DMS53 treated with DMSO at 0.1 percent for 48 hours (cell line): ENCODE results near the gene GLT8D1.

Experiments
- DNase-seq: peaks from one replicate; lab custom pipeline; 2025; ENCODE audit not compliant: unreplicated experiment; lab: John Stamatoyannopoulos, UW

GLT8D1 gene

GRCh38 chr3:52712291-52713212, 7.0 kb upstream of the GLT8D1 start:
- DNase-seq: no peak

DNA sequence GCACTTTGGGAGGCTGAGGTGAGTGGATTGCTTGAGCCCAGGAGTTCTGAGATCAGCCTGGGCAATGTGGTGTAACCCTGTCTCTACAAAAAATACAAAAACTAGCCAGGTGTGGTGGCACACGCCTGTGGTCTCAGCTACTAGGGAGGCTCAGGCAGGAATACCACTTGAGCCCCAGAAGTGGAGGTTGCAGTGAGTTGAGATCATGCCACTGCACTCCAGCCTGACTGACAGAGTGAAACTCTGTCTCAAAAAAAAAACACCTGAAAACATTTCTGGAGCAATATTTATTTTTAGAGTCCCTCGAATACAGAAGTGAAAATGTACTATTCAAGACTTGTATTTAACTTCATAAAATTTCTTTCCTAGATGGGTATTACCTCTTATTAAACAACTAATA, 4.9 kb upstream of the GLT8D1 start:
- no peak for DNase-seq

- no peak for DNase-seq
Observed at GRCh38 chr3:52707585-52707984, 2.0 kb upstream of the GLT8D1 start.

DNA sequence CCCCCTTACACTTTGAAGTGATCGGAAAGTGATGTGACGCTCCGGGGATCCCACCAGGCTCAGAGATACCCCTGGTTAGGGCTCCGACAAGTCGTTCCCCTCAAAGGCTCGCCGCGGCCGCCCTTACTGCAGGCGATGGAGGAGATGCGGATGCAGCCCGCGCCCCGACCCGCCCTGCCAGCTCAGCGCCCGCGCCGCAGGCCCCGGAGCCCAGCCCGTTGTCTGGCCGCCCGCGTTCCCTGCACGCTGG, 228 bp downstream of the GLT8D1 start:
- no peak for DNase-seq

DNA sequence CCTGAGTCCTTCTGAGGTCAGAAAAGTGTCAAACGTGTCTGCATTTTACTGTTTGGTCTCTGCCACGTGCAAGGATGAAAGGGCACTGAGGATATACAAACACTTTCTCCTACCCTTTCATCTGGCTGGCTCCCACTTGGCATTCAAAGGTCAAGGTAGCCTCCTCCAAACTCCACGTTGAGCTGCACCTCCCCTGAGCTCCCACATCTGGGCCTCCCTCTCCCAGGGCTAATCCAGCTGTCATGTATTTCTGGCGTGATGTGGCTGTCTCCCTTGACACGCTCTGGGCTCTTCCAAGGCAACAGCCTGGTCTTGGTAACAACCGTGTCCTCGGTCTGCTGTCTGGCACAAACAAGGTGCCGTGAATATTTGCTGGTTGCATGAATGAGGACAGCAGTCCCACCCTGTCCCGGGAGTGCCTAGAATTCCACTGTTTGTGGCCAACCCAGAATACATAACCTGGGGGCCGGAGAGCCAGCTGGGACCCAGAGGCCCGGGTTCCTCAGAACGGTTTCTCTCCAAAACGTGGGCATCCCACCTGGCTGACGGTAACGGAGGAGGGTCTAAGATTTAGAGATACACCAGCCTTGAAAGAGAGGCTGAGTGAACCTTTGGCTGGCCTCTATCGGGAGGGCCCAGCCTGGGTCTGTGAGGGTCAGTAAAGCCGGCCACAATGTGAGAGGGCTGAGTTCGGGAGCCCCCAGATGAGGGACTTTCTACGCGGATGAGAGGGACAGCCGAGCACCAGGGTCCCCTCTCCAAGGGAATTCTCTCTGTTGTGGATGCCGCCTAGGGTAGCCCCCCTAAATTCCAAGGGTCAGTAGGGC, 767 bp downstream of the GLT8D1 start:
- DNase-seq: no peak

GRCh38 chr3:52703341-52703740, 2.2 kb downstream of the GLT8D1 start:
- no peak for DNase-seq

GRCh38 chr3:52697632-52697965, 8.0 kb downstream of the GLT8D1 start:
- no peak for DNase-seq

GRCh38 chr3:52696830-52697631, 8.6 kb downstream of the GLT8D1 start:
- no peak for DNase-seq

DNA sequence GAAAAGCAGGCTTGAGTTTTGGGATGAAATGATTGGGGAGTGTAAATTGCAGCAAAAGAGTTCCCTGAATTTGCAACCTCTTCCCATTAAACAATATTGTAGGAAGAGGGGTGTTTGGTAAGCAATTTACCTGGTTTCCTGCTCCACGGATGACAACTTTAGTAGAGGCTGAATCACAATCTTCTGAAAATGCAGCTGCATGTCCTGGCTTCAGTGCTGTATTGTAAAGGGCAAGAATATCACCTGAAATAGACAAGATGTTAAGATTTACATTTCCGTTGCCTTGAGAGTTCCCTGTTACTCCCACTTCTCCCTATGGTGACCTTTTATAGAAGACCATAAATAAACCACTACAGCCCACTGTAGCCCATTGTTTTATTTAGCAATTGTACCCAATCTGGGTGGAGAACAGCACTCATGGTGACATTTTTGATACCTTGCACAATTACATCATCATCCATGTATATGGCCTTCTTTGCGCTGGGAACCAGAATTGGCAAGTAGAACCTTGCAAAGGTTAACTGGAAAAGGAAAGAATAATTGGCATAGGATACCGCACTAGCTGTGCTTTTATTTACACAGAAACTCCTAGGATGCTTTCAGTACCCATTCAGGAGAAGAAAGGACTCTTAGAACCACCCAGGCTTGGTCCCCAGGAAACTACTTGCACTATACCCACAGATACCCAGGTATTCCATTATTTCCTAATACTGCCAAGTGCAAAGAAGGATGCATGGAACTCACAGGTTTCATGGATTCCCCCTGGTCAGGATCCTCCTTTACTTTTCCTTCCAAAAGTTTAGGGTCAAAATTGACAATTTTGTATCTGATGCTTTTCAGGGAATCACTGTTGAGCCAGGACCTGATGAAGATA, 9.6 kb downstream of the GLT8D1 start:
- no peak for DNase-seq

DNA sequence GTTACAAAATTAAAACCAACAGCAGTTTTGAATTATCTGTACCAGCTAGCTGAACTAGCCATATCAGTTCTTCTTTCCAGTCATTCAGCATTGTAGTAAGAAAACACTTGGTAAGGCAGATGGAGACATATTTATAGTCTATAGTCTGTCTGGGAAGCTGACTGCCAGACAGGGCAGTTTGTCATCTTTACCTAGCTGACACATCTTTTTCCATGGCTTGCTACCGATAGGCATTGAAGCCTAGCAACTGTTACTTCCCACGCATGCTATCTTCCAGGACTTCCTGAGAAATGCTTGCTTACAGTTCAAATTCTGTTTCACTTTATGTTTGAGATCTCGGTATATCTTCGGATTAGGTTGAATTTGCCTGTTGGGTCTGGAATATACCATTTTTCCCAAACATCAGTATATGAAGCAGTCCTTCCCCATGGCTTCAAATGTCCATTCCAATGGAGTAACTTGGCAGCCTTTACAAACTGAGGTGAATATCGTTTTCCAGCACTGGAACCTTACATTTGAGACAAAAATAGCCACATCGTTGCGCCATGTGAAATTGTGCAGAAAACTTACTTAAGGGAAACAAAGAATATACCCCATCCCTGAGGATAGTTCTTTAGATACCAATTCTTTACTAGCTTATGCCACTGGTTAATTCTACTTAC, 10.9 kb downstream of the GLT8D1 start:
- no peak for DNase-seq

- no peak for DNase-seq
Observed at GRCh38 chr3:52693071-52693470, 12.5 kb downstream of the GLT8D1 start.

DNA sequence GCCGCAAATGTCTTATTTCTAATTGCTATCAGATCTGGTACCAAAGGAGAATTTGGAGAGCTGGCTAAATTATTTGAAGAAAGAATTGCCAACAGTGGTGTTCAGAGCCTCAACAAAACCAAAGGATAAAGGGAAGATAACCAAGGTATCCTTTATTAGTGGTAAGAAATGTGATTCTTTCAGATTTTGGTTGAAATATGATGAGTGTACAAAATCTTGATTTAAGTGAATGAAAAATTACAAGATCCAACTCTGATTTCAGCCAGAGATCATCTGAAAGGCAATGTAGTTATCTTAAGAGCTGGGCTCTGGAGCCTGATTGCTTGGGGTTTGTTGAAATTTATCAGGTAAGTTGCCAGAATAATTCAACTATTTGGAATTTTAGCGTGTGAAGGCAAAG, 15.0 kb downstream of the GLT8D1 start:
- no peak for DNase-seq

DNA sequence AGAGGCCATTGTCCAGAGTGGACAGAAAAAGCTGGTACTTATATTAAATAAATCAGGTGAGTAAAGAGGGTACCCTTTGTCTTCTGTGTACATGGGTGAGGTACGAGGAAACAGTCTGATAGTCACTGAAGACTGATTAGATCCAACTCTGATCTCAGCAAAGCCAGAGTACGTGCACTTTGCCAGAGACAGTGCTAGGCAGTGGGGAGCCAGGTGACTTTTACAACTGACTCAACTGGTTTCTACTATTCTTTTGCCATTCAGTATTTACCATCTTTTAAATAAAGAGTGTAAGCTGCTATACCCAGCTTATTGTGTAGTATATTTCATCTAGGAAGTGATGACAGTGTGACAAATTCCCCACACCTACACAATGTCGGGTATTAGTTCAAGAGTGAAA, 16.4 kb downstream of the GLT8D1 start:
- no peak for DNase-seq

DNA sequence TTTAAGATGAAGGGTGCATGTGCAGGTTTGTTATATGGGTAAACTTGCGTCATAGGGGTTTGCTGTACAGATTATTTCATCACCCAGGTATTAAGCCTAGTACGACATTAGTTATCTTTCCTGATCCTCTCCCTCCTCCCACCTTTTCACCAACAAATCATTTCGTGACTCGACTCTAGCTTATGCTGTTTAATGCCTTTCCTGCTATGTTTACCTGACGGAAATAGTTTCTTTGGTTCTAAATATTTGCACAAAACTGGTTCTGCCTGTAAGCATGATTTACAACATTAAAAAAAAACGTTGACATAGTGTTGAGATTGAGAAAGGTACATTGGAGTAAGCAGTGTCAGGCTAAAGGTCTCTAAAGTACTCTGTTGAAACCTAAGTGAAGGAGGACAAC, 17.3 kb downstream of the GLT8D1 start:
- no peak for DNase-seq

DNA sequence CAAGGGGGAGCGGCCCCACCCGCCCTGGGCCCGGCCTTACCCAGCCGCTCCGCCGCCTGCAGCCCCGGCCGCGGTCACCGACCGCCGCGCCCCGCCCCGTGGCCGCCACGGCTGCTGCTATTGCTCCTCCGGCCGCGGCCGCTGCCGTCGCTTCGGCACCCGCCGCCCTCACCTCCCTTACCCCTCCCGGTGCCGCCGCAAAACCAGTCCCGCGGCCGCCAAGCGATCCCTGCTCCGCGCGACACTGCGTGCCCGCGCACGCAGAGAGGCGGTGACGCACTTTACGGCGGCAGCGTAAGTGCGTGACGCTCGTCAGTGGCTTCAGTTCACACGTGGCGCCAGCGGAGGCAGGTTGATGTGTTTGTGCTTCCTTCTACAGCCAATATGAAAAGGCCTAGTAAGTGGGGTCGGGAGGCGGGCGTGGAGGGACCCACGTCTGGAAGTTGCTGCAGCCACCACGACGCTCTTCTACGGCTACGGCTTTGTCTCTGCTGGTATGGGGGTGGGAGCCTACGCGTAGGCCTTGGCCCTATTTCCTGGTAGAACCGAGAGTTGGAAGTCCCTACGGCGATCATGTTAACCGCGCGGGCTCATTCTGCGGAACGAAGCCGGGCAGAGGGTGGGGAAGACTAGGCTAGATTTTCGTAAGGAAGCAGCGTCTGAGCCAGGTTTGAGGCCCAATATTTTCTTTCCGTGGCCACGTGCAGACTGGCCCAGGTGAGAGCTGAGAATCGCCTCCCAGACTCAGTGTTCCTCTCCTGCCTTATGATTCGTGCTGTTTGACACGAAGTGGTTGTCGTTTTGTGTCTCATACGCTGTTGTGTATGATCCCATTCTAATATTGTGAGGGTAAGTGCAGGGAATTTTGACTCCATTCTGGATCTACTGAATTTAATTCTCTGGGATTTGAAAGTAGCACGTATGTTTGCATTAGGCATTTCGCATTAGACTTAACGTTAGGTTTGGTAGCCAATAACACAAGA, 19.6 kb downstream of the GLT8D1 start, which contains the start of the genes GNL3 and PBRM1:
Gene GNL3 (plus strand): TSS at position 324 of the 983 bp plus-strand sequence. CDS start 61 bp downstream, at position 385.
Gene PBRM1 (minus strand): TSS at position 205 of the 983 bp plus-strand sequence.
- DNase-seq: peak; percentile 31

GRCh38 chr3:52685285-52685708, 20.3 kb downstream of the GLT8D1 start:
- DNase-seq: peak; percentile 11

DNA sequence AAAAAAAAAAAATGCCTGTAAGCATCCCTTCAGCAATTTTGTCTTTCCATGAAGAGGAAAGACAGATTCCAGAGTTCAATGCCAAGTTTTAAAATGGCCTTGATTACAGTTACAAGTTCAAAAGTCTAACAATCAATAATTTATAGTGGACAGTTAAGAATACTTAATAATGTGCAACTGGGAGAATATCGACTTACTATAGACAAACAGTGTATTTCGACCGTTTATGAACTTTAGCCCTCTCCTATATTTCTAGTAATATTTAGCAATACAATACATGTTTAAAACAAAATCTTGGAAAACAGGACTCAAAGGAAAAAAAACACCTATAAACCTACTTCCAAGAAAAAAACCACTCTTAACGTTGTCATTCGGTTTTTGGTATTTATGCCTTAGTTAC, 21.4 kb downstream of the GLT8D1 start:
- no peak for DNase-seq

- DNase-seq: no peak
Observed at GRCh38 chr3:52683611-52684010, 22.0 kb downstream of the GLT8D1 start.

DNA sequence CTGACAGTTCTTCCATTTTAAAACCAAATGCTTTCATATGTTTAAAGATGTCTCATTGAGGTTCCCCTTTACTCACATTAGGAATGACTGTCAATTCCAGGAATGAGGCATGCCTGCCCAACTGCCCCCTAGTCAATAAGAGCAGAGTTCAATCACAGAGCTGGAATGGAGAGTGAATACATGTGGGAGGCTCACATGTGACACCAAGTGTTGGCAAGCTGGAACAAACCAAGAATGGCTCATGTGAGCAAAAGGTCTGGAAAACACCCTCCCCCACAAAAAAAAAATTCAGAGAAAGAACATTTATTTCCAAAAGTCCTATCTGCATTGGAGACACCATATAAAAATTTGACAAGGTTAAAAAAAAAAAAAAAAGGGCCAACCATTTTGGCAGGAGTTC, 23.6 kb downstream of the GLT8D1 start:
- no peak for DNase-seq
